K562 (cell line): ENCODE measurements around the gene PBX1. TPM values are rescaled to one million over a fixed set of nuclear protein-coding genes. Genes with fewer than 3 reads are reported as not detected.

Source experiments
- BMI1 ChIP-seq: fragments of 150-350 bp; IDR thresholded peaks from 2 replicates; pipeline ENCODE4 v1.6.1; 2014; ENCODE audit warnings: low read length
- E2F6 ChIP-seq, 2 experiments: IDR thresholded peaks; 2 replicates each; pipeline ENCODE4 v1.6.1; 2011; ENCODE audit warnings: borderline replicate concordance in 1 of 2, control low read depth in 1 of 2, low read depth in 1 of 2, low read length in 1 of 2, mild to moderate bottlenecking in 1 of 2, mixed read lengths in 1 of 2, moderate library complexity in 1 of 2; ENCODE audit not compliant: insufficient read depth in 1 of 2, insufficient read length in 1 of 2, poor library complexity in 1 of 2, severe bottlenecking in 1 of 2; ENCODE audit errors: extremely low read depth in 1 of 2
- EWSR1 ChIP-seq: fragments of 450-650 bp; IDR thresholded peaks from 2 replicates; pipeline ENCODE4 v1.6.1; 2018; ENCODE audit warnings: borderline replicate concordance, mild to moderate bottlenecking, low read depth, moderate library complexity; ENCODE audit not compliant: partially characterized antibody
- NCOR1 ChIP-seq: fragments of 450-650 bp; IDR thresholded peaks from 2 replicates; pipeline ENCODE4 v1.6.1; 2016; ENCODE audit warnings: mild to moderate bottlenecking, moderate library complexity
- REST ChIP-seq, 2 experiments: fragments of 450-650 bp; formaldehyde crosslinking in 1 of 2; IDR thresholded peaks; 2 replicates each; pipeline versions ENCODE4 v1.4.0 to v1.6.1; 2014 to 2020; ENCODE audit warnings: mild to moderate bottlenecking in 2 of 2, borderline replicate concordance in 1 of 2, low read depth in 1 of 2
- polyA plus RNA-seq, 8 experiments: library from polyadenylated mRNA; depleted of rRNA in 4 of 8; stranded (reverse) in 5 of 8; unstranded in 3 of 8; fragments of >200 nt; fragmentation: Nextera tagmentation in 2 of 8; fragmentation: Illumina TruSeq in 1 of 8; extraction: Ambion mirVana in 2 of 8; extraction: Trizol in 1 of 8; gene quantifications; 2 replicates each; pipeline versions ENCODE4 v1.2.1 to v1.2.3, GENCODE V29; 2011 to 2014; ENCODE audit warnings: inconsistent platforms in 1 of 8, missing spikeins in 1 of 8
- total RNA-seq, 7 experiments: library from RNA; depleted of rRNA in 6 of 7; stranded (reverse); fragments of >200 nt in 6 of 7; fragmentation: Illumina TruSeq in 2 of 7; extraction: Trizol in 2 of 7; gene quantifications; 2 replicates each; pipeline versions ENCODE4 v1.2.1 to v1.2.3, GENCODE V29; 2011 to 2021; ENCODE audit warnings: low replicate concordance in 1 of 7

PBX1 gene
- total and polyA plus RNA-seq, 9 of the 15 experiments (the other 6 are each of a cell fraction or from before 2014, with no cell fraction given), result 0.03 to 0.62 (median 0.17) TPM

- TF ChIP-seq REST (IDR thresholded peaks at IDR 0.05; ENCODE audit: borderline replicate concordance), result no peak
- TF ChIP-seq REST (CRISPR knock-in tag; IDR thresholded peaks at IDR 0.05; ENCODE audit: low read depth), result no peak
- no peak for TF ChIP-seq E2F6 (IDR thresholded peaks at IDR 0.05; ENCODE audit: borderline replicate concordance in 1 of 2, extremely low read depth in 1 of 2, insufficient read depth in 1 of 2, insufficient read length in 1 of 2, low read depth in 1 of 2, low read length in 1 of 2, poor library complexity in 1 of 2, severe bottlenecking in 1 of 2)
- TF ChIP-seq EWSR1, result no peak
- no peak for TF ChIP-seq NCOR1
- no peak for TF ChIP-seq BMI1
These were observed 227.0 kb downstream of the PBX1 start (continued) for GRCh38 chr1:164785841-164786534.
